ENCODE measurements around the gene PRRT1B.

DNA sequence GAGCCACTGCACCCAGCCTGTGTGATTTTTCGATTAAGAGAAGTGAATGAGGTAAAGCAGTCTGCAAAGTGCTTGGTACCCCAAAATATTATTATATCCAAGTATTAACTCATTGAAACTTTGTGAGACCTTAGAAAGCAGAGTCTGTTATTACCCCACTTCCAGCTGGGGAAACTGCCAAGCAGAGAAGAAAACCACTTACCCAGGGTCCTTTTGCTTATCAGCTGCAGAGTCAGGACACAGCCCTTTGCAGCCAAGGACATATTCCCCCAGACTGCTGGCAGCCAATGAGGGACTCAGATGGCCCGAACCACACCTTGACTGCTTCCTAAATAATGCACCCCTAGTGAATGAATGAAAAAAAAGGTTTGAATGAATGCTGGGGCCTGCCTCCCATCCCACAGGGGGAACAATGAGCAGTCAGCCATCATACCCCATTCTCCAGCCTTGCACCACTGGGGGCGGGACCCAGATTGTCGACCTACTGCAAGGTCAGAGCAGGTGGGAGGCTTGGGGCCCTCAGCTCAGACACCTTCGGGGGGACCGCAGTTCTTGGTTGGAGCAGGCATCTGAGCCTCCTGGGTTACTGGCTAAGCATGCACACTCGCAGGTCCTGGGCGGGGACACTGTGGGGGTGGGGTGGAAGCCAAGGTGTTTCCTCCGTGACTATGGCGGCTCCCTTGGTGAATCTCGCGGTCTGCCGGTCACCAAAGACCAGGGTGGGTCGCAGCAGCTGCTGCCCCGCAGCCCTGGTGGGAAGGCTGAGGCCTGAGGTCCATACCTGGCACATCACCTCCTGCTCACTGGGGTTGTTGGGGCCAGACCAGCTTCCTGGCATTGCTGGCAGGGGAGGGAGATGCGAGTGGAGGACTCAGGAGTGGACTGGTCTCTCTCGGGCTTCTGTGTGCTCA is 29.7 kb downstream of the PRRT1B start:
- TF ChIP-seq, protein P1, sequence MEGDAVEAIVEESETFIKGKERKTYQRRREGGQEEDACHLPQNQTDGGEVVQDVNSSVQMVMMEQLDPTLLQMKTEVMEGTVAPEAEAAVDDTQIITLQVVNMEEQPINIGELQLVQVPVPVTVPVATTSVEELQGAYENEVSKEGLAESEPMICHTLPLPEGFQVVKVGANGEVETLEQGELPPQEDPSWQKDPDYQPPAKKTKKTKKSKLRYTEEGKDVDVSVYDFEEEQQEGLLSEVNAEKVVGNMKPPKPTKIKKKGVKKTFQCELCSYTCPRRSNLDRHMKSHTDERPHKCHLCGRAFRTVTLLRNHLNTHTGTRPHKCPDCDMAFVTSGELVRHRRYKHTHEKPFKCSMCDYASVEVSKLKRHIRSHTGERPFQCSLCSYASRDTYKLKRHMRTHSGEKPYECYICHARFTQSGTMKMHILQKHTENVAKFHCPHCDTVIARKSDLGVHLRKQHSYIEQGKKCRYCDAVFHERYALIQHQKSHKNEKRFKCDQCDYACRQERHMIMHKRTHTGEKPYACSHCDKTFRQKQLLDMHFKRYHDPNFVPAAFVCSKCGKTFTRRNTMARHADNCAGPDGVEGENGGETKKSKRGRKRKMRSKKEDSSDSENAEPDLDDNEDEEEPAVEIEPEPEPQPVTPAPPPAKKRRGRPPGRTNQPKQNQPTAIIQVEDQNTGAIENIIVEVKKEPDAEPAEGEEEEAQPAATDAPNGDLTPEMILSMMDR (IDR thresholded peaks at IDR 0.05; ENCODE audit: low read length) = no peak
- TF ChIP-seq EZH2 (IDR thresholded peaks at IDR 0.05; ENCODE audit: borderline replicate concordance, low read length) = no peak

All from OCI-LY1 (cell line).